Effector memory CD8-positive, alpha-beta T cell (primary cell): ENCODE measurements around the gene REST.
"Not testable (repeated sequence)": the region's sequence is repeated elsewhere in the genome, so short reads cannot be mapped to it uniquely, and the experiment has no call there.

Source experiments
- ATAC-seq: fragments of 150-1000 bp; cut with Tn5 transposase; replicated peaks from 2 replicates; pipeline ENCODE4 v1.10.0; 2021; ENCODE audit warnings: mild to moderate bottlenecking, moderate library complexity
- DNase-seq, 3 experiments: peaks; one replicate each; pipeline ENCODE4 v3.0.0; 2021
- H3K27ac Mint-ChIP-seq, 2 donors: one replicate each; pipeline ENCODE4 v1.8.0; 2022; ENCODE audit warnings: mild to moderate bottlenecking in 2 of 2, mixed read lengths in 2 of 2, moderate library complexity in 2 of 2
- H3K27me3 Mint-ChIP-seq, 2 donors: one replicate each; pipeline ENCODE4 v1.8.0; 2022; ENCODE audit warnings: mixed read lengths in 2 of 2
- H3K36me3 Mint-ChIP-seq: one replicate; pipeline ENCODE4 v1.8.0; 2022; ENCODE audit warnings: mild to moderate bottlenecking, moderate library complexity, mixed read lengths; ENCODE audit not compliant: insufficient read depth
- H3K4me1 Mint-ChIP-seq, 2 donors: one replicate each; pipeline ENCODE4 v1.8.0; 2022; ENCODE audit warnings: low read depth in 2 of 2, mixed read lengths in 2 of 2
- H3K4me3 Mint-ChIP-seq, 2 donors: one replicate each; pipeline ENCODE4 v1.8.0; 2022; ENCODE audit warnings: mild to moderate bottlenecking in 2 of 2, mixed read lengths in 2 of 2, moderate library complexity in 2 of 2
- H3K9me3 Mint-ChIP-seq, 2 donors: one replicate each; pipeline ENCODE4 v1.8.0; 2022; ENCODE audit warnings: mixed read lengths in 2 of 2

The REST gene

DNA sequence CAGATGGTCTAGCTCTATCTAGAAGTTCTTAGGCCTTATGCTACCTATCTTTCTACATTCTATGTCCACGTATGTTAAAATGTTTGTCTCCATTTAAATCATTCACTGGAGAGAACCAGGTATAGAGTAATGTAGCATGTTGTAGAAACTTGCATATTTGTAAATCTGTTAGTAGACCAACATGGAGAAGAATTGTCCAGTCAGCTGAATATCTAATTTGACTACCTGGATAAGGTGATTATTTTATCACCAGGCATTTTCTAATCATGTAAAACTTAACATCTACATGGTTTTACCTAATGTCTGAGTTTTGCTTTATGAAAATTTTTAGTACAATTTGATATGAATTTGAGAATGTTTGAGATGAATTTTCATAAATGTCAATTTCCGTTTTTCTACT lies 19.5 kb downstream of the REST start:
- H3K9me3 Mint-ChIP-seq, result no peaks in the 10 kb centered on the region
- H3K4me1 Mint-ChIP-seq, result peaks cover 10 to 24% of the 10 kb centered on the region in 2 donors
- ATAC-seq (no peak), DNase-seq (no peak)
- H3K27me3 Mint-ChIP-seq, result no peaks in the 10 kb centered on the region
- H3K36me3 Mint-ChIP-seq, result peaks cover 81% of the 10 kb centered on the region
- no peak overlapping the region for H3K4me3 Mint-ChIP-seq
- H3K27ac Mint-ChIP-seq, result no peak overlapping the region

DNA sequence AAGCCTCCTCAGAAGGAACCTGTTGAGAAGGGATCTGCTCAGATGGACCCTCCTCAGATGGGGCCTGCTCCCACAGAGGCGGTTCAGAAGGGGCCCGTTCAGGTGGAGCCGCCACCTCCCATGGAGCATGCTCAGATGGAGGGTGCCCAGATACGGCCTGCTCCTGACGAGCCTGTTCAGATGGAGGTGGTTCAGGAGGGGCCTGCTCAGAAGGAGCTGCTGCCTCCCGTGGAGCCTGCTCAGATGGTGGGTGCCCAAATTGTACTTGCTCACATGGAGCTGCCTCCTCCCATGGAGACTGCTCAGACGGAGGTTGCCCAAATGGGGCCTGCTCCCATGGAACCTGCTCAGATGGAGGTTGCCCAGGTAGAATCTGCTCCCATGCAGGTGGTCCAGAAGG lies 22.9 kb downstream of the REST start:
- H3K27ac Mint-ChIP-seq, result peak overlapping the region; percentile 29 to 44
- DNase-seq (no peak), ATAC-seq (no peak)
- H3K4me1 Mint-ChIP-seq, result peaks cover 10 to 30% of the 10 kb centered on the region in 2 donors
- peaks cover 60% of the 10 kb centered on the region for H3K36me3 Mint-ChIP-seq
- no peak overlapping the region for H3K4me3 Mint-ChIP-seq
- H3K27me3 Mint-ChIP-seq, result no peaks in the 10 kb centered on the region
- no peaks in the 10 kb centered on the region for H3K9me3 Mint-ChIP-seq

DNA sequence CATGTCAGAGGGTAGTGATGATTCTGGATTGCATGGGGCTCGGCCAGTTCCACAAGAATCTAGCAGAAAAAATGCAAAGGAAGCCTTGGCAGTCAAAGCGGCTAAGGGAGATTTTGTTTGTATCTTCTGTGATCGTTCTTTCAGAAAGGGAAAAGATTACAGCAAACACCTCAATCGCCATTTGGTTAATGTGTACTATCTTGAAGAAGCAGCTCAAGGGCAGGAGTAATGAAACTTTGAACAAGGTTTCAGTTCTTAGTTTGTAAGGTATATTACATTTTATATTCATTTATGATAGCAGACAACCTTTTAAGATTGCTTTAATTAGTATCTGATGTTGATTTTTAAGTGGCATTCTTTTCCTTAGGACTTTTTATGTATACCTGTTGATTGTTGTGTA lies 24.2 kb downstream of the REST start:
- H3K36me3 Mint-ChIP-seq, result peaks cover 57% of the 10 kb centered on the region
- H3K27me3 Mint-ChIP-seq, result no peaks in the 10 kb centered on the region
- H3K9me3 Mint-ChIP-seq, result no peaks in the 10 kb centered on the region
- no peak overlapping the region for H3K4me3 Mint-ChIP-seq
- ATAC-seq, result no peak
- peak overlapping the region in 1 of 2 donors; percentile 31 for H3K27ac Mint-ChIP-seq
- DNase-seq, result no peak
- H3K4me1 Mint-ChIP-seq, result peaks cover 10 to 31% of the 10 kb centered on the region in 2 donors

DNA sequence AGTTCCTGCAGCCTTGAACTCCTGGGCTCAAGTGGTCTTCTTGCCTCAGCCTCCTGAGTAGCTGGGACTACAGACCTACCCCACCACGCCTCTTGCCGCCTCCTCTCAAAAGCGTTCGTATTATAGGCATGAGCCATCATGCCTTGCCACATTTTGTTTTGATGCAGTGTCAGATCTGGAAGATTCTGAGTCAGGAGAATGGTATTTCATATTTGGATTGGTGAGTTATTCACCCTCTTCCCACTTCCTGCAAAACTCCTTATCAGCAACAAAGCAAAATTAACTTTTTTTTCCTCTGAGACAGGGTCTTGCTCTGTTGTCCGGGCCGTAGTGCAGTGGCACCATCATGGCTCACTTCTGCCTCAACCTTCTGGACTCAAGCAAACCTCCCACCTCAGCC lies 29.6 kb downstream of the REST start:
- ATAC-seq, result no peak
- no peak overlapping the region for H3K4me3 Mint-ChIP-seq
- no peak for DNase-seq
- H3K9me3 Mint-ChIP-seq, result no peaks in the 10 kb centered on the region
- no peaks in the 10 kb centered on the region for H3K27me3 Mint-ChIP-seq
- H3K36me3 Mint-ChIP-seq, result peaks cover 35% of the 10 kb centered on the region
- H3K4me1 Mint-ChIP-seq, result peaks cover 0 to 20% of the 10 kb centered on the region in 2 donors
- H3K27ac Mint-ChIP-seq, result no peak overlapping the region

DNA sequence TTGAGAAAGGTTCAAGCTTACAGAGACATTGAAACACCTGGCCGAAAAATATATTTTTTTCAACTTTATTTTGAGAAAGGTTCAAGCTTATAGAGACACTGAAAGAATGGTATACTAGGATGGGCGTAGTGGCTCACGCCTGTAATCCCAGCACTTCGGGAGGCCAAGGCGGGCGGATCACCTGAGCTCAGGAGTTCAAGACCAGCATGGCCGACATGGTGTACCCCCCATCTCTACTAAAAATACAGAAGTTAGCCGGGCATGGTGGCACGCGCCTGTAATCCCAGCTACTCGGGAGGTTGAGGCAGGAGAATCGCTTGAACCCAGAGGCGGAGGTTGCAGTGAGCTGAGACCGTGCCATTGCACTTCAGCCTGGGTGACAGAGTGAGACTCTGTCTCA lies 32.1 kb downstream of the REST start:
- DNase-seq, ATAC-seq, H3K9me3 Mint-ChIP-seq, H3K4me3 Mint-ChIP-seq, H3K27me3 Mint-ChIP-seq, H3K27ac Mint-ChIP-seq: not testable (repeated sequence)
- Mint-ChIP-seq H3K36me3 (peaks cover 29% of the 10 kb centered on the region), H3K4me1 (peaks cover 0 to 11% of the 10 kb centered on the region in 2 donors)

DNA sequence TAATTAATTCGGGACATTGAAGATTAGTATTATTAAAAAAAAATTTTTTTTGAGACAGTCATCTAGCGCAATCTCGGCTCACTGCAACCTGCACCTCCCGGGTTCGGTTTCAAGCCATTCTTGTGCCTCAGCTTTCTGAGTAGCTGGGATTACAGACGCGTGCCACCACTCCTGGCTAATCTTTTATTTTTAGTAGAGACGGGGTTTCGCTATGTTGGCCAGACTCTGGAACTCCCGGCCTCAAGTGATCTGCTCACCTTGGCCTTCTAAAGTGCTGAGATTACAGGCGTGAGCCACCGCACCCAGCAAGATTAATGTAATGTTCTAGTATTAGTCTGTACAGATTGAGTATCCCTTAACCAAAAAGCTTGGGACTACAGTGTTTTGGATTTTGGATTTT lies 32.7 kb downstream of the REST start:
- Mint-ChIP-seq H3K4me3 (no peak overlapping the region), H3K27ac (no peak overlapping the region), H3K27me3 (no peaks in the 10 kb centered on the region), H3K9me3 (no peaks in the 10 kb centered on the region), H3K4me1 (peaks cover 0 to 11% of the 10 kb centered on the region in 2 donors), H3K36me3 (peaks cover 29% of the 10 kb centered on the region)
- no peak for DNase-seq
- no peak for ATAC-seq

DNA sequence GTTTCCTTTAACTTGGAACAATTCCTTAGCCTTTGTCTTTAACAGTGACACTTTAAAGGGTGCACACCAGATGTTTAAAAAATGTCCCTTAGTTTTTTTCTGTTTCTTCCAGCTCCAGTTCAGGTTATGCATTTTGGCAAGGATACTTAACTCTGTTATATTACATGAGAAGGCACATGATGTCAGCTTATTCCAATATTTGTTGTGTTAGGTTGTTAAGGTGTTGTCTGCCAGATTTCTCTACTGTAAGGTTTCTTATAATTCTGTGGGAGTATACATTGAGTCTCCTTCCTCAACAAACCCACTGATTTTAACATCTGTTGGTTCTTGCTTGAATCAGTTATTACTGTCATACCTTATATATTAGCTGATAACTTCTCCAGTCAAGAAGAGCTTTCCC lies 33.3 kb downstream of the REST start:
- Mint-ChIP-seq H3K27me3 (no peaks in the 10 kb centered on the region), H3K36me3 (peaks cover 29% of the 10 kb centered on the region), H3K4me1 (peaks cover 0 to 11% of the 10 kb centered on the region in 2 donors), H3K9me3 (no peaks in the 10 kb centered on the region), H3K4me3 (no peak overlapping the region), H3K27ac (peak overlapping the region in 1 of 2 donors; percentile 71)
- ATAC-seq, result no peak
- no peak for DNase-seq

DNA sequence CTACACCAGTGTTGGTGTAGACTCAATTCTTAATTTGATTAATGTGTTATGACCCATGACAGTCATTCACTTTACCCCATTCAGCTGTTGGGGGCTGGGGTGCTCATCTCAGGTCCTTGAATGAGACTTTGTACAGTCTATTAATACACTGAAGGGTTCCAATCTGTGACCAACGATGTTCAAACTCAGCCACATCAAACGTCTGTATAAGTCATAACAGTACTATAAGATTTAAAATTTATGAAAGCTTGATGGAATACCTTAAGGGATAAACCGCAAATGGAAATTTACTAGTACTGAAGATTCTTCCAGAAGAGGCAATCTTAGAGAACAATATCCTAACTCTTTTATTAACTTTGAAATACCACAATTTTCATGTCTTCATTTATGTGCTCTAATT lies 33.7 kb downstream of the REST start:
- Mint-ChIP-seq H3K36me3 (peaks cover 26% of the 10 kb centered on the region), H3K4me1 (peaks cover 0 to 11% of the 10 kb centered on the region in 2 donors), H3K27me3 (no peaks in the 10 kb centered on the region), H3K9me3 (no peaks in the 10 kb centered on the region), H3K27ac (peak overlapping the region in 1 of 2 donors; percentile 71), H3K4me3 (no peak overlapping the region)
- ATAC-seq (no peak), DNase-seq (no peak)

DNA sequence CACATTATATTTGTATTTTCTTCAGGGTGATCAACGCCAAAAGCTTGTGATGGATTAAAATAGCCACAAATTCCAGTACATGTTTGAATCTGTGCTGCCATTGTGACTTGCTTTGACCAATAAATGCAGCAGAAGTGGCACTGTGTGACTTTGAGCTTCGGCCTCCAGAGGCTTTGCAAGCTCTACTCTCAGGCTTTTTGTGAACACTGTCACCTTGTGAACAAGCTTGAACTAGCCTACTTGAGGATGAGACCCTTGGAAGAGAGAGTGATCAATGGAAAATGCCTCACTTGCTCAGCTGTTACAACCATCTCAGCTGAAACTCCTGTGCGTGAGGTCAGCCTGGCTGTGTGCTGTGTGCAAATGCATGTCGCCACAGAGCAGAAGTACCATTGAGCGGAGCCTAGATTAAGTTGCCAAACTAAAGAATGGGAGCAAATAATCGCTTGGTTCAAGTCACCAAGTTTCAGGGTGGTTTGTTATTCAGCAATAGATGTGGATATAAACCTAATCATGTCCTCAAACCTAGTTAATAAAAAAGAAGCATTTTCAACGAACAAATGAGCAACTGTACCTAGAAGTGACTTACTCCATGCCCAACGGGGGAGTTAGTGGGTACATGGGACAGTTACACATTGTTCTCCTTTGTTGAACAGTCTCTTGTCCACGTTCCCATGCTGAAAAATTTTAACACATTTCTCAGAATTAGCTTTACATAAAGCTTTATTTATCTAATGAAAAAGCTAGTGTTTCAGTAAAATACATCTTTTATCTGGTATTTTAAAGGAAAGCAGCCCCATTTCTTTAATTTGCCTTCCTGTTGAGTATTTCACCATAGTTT lies 46.2 kb downstream of the REST start:
- ATAC-seq, result no peak
- no peak for DNase-seq
- no peaks in the 10 kb centered on the region for H3K4me1 Mint-ChIP-seq
- no peak overlapping the region for H3K27ac Mint-ChIP-seq
- H3K27me3 Mint-ChIP-seq, result no peaks in the 10 kb centered on the region
- H3K36me3 Mint-ChIP-seq, result no peaks in the 10 kb centered on the region
- no peaks in the 10 kb centered on the region for H3K9me3 Mint-ChIP-seq
- H3K4me3 Mint-ChIP-seq, result no peak overlapping the region

DNA sequence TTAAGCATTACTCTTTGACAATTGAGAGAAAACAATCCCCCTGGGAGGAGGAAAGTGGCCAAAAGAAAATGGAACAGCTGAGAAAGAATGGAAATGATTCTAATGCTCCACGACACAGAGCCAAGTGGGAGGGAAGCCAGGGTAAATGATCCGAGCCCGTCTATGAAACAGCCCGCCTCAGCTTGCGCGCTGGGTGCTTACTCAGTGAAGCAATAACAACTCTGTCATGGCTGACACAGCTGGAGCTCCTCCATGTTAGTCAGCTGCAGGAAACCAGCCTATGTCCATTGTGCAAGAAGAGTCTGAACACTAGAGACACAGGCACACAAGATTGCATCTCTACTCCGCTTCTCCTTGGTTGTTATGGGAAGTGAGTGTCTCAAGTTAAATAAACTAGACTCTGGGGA lies 50.4 kb downstream of the REST start:
- no peaks in the 10 kb centered on the region for H3K9me3 Mint-ChIP-seq
- H3K36me3 Mint-ChIP-seq, result peaks cover 22% of the 10 kb centered on the region
- no peak overlapping the region for H3K27ac Mint-ChIP-seq
- DNase-seq, result no peak
- no peak overlapping the region for H3K4me3 Mint-ChIP-seq
- H3K4me1 Mint-ChIP-seq, result no peaks in the 10 kb centered on the region
- no peak for ATAC-seq
- no peaks in the 10 kb centered on the region for H3K27me3 Mint-ChIP-seq

DNA sequence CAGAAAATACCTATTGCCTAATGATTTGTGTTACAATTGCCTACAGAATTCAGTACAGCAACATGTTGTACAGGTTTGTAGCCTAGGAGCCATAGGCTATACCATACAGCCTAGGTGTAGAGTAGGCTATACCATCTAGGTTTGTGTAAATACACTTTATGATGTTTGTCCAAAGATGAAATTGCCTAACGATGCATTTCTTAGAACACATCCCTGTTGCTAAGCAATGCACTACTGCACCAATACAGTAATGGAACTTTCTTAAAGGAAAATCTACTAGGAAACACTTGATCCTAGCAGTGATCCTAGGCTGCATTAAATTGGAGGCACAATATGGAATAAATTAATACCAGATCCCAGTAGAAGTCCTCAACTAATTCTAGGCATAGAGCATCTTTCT lies 51.4 kb downstream of the REST start:
- DNase-seq (no peak), ATAC-seq (no peak)
- Mint-ChIP-seq H3K4me1 (no peaks in the 10 kb centered on the region), H3K27ac (no peak overlapping the region), H3K27me3 (no peaks in the 10 kb centered on the region), H3K4me3 (no peak overlapping the region), H3K9me3 (no peaks in the 10 kb centered on the region), H3K36me3 (peaks cover 32% of the 10 kb centered on the region)

DNA sequence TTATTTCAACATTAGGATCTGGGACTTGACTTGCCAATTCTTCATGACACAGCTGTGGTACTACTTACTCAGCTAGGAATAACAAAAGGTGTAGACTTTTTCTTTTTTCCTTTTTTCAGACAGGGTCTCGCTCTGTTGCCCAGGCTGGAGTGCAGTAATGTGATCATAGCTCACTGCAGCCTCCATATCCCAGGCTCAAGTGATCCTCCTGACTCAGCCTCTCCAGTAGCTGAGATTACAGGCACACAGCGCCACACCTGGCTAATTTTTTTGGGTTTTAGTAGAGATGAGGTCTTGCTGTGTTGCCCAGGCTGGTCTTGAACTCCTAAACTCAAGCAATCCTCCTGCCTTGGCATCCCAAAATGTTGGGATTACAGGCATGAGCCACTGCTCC lies 53.4 kb downstream of the REST start:
- no peaks in the 10 kb centered on the region for H3K27me3 Mint-ChIP-seq
- H3K27ac Mint-ChIP-seq, result no peak overlapping the region

DNA sequence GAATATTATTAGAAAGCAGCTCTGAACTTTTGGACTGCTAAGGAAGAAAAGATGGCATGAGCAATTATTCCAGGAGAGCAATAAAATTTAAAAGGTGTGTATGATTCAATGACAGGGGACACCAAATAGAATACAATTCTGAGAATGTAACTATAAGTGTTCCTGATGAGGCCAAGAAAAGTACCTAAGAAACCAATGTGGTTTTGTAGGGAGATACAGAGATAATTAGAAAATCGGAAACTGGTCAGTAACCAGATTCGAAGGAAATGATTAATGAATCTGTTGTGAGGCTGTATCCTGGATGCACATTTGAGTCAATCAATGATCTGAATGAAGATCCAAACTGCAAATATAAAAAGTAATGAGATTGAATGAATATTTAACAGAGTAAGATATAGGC lies 63.7 kb downstream of the REST start:
- ATAC-seq (no peak), DNase-seq (no peak)
- Mint-ChIP-seq H3K27ac (no peak overlapping the region), H3K36me3 (peaks cover 79% of the 10 kb centered on the region), H3K9me3 (no peaks in the 10 kb centered on the region), H3K4me1 (peaks cover 18 to 28% of the 10 kb centered on the region in 2 donors), H3K27me3 (no peaks in the 10 kb centered on the region), H3K4me3 (no peak overlapping the region)

More for the DNA sequence above, 53.4 kb downstream of the REST start:
- no peaks in the 10 kb centered on the region for H3K4me1 Mint-ChIP-seq
- ATAC-seq (no peak), DNase-seq (no peak)
- H3K4me3 Mint-ChIP-seq, result no peak overlapping the region
- peaks cover 52% of the 10 kb centered on the region for H3K36me3 Mint-ChIP-seq
- no peaks in the 10 kb centered on the region for H3K9me3 Mint-ChIP-seq

DNA sequence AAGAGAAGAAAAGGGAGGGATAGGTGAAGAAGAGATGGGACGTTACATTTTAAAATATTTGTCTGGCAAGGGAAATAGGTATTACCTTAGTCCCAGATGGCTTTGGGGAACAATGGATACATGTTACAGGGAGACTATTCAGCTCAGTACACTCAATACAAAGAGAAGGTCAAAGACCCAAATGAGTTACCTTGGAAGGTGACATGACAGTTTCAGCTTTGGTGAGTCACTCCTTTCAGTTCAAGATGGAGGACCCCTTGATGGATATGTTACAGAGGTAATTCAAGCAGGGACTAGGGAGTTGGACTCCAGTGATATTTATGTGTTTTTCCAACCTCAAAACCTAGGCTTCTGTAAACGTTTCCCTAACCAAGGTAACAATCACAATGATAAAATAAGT lies 64.7 kb downstream of the REST start:
- peaks cover 78% of the 10 kb centered on the region for H3K36me3 Mint-ChIP-seq
- ATAC-seq, result no peak
- no peaks in the 10 kb centered on the region for H3K27me3 Mint-ChIP-seq
- H3K4me3 Mint-ChIP-seq, result no peak overlapping the region
- no peak overlapping the region for H3K27ac Mint-ChIP-seq
- DNase-seq, result no peak
- no peaks in the 10 kb centered on the region for H3K9me3 Mint-ChIP-seq
- peaks cover 22 to 31% of the 10 kb centered on the region in 2 donors for H3K4me1 Mint-ChIP-seq
